Omental fat pad (tissue), 4 donors: ENCODE data around the gene PTPRB. TPM values are rescaled to one million over a fixed set of nuclear protein-coding genes. Genes with fewer than 3 reads are reported as not detected.
A peak's percentile ranks its signal among the peaks of the same experiment; 100 is the strongest.

Experiments used
- ATAC-seq: fragments of 150-250 bp; one replicate; pipeline ENCODE4 v1.9.1; 2016; ENCODE audit warnings: mild to moderate bottlenecking, moderate library complexity; ENCODE audit not compliant: low FRiP score
- DNase-seq: peaks from one replicate; pipeline ENCODE4 v3.0.0-alpha.2; 2019; ENCODE audit warnings: low spot score
- CTCF ChIP-seq, 3 donors: fragments of 450-650 bp; IDR thresholded peaks; one replicate each; pipeline ENCODE4 v1.5.1; 2016 to 2017; ENCODE audit warnings: antibody characterized with exemption in 3 of 3, mild to moderate bottlenecking in 3 of 3, moderate library complexity in 2 of 3
- total RNA-seq, 4 donors: library from RNA; depleted of rRNA; stranded (reverse); fragments of >200 nt; gene quantifications; one replicate each; pipeline ENCODE4 v1.1.0, GENCODE V29; 2016

Gene PTPRB
- total RNA-seq, 4 donors from 2014 or later = 14.8 to 165 (median 55.6) TPM

- TF ChIP-seq CTCF (IDR thresholded peaks at IDR 0.05) = no peak
- ATAC-seq (no peak), DNase-seq (no peak)
Observed at GRCh38 chr12:70618371-70618770, 18.9 kb downstream of the PTPRB start.

DNA sequence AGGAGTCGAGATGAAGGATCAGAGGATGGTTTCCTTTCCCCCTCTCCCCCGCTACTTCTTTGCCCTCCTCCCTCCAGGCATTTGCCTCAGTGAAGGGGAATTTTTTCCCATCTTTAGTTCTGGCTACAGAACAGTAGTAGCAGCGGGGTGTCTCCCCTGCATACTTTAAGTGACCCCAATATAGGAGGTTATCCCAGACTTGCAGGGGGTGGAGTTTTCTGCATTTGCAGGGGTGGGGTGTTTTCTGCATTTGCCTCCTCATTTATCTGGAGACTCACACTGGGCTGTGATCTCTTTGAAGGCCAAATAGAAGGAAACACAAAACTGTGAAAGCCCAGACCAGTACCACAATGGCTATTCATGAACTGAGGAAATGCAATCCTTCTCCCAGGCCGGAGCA, 19.8 kb downstream of the PTPRB start:
- no peak for ATAC-seq
- no peak for TF ChIP-seq CTCF (IDR thresholded peaks at IDR 0.05)
- DNase-seq = no peak

DNA sequence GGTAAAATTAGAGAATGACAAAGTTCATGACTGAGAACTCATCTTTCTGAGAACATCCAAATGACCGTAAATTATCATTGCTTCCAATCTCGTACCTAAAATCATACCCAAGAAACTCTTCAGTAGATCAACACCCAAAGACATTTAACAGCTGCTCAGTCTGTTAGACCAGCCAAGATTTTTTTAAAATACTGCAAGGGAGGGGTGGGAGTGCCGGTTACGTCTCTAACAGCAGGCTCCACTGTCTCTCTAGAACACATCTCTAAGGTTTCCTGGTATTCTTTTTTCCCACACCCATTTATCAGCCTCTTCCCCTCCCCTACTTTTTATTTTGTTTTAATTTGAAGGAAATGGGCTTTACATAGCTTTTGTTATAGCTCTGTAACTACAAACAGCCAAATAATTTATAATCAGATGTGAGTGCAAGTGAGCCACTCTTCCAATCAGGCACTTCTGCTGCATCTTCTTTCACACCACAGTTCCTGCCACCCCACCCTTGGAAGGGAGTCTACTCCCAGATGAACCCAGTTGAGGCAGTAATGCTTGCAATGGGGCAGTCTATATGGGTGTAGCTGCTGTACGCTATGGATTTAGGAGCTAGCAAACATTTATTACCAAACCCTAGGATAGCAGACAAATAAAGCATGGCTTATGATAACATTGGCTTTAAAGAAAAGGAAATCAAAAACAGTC, 21.9 kb downstream of the PTPRB start:
- ATAC-seq = no peak
- TF ChIP-seq CTCF (IDR thresholded peaks at IDR 0.05) = no peak
- no peak for DNase-seq

DNA sequence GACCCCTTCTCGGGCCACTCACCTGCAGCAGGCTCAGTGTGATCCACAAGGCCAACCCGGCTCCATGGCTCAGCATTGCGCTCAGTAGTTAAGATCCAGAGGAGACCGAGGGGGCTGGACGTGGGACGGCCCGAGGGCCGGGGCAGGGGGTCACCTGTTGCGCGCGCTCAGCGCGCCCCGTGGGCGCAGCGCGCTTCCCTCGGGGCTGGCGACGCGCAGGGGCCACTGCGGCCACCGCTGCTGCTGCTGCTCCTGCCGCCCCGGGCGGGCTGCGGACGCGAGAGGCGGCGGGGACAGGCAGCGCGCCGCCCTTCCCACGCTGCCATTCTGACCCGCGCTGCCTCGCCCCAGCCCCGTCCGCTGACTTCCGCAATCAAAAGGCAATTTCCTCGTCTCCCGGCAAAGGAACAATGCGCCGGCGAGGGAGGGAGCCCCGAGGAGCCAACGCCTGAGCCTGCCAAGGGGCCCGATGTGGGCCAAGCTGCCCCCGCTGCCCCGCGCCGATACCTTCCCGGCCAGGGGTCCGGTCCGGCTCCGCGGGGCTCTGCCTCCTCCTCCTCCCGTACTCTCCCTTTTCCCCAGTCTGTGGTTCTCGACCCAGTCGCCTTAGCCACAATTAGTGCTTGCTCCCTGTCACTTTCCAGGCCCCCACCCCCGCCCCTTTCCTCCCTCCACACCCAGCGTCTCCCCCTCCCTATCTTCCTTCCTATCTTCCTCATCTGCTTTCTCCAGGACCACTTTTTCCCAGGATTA, 27.3 kb downstream of the PTPRB start:
- TF ChIP-seq CTCF (IDR thresholded peaks at IDR 0.05) = no peak
- ATAC-seq = peak; percentile 48
- DNase-seq = no peak

- no peak for TF ChIP-seq CTCF (IDR thresholded peaks at IDR 0.05)
- ATAC-seq = no peak
Observed at GRCh38 chr12:70609203-70609602, 28.0 kb downstream of the PTPRB start.

GRCh38 chr12:70608184-70608583, 29.0 kb downstream of the PTPRB start:
- no peak for TF ChIP-seq CTCF (IDR thresholded peaks at IDR 0.05)
- DNase-seq (no peak), ATAC-seq (no peak)

More at GRCh38 chr12:70609203-70609602, 28.0 kb downstream of the PTPRB start:
- no peak for DNase-seq

DNA sequence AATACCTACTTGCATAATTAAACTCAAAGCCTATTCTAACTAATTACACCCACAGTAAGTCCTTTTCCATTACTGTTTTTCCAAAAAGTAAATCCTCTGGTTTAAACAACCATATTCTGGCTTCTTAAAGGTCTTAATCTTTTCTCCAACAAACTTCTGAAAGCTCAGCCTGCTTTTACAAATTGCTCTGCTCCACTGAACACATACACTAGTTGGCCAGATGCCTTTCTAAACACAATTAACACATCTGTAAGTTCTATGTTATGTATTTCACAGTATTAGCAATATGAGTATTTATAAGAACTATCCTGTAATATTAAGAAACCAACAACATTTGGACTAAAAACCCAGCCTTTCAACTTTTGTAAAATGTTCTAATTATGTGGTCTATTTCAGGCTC, 30.1 kb downstream of the PTPRB start:
- no peak for DNase-seq
- no peak for ATAC-seq
- no peak for TF ChIP-seq CTCF (IDR thresholded peaks at IDR 0.05)
